Right atrium auricular region (tissue), 2 donors: ENCODE results near the gene UHMK1. TPM values are rescaled to one million over a fixed set of nuclear protein-coding genes. Genes with fewer than 3 reads are reported as not detected.

Experiments
- DNase-seq: peaks from one replicate; pipeline ENCODE4 v3.0.0-alpha.2; 2019; ENCODE audit warnings: low spot score
- H3K27ac ChIP-seq, 2 donors: fragments of 200-600 bp; sonication (generic); 1 replicate in 1 of 2; 2 replicates in 1 of 2; pipeline ENCODE4 v1.5.1; 2016 to 2019
- H3K27me3 ChIP-seq, 2 donors: fragments of 200-600 bp; sonication (generic); one replicate each; pipeline versions ENCODE4 v1.5.1 to v1.6.0; 2017 to 2019
- H3K36me3 ChIP-seq: fragments of 200-600 bp; sonication (generic); one replicate; pipeline ENCODE4 v1.5.1; 2016
- H3K4me1 ChIP-seq, 2 donors: fragments of 200-600 bp; sonication (generic); one replicate each; pipeline versions ENCODE4 v1.5.1 to v1.6.0; 2017 to 2019
- H3K4me3 ChIP-seq, 2 donors: fragments of 200-600 bp; sonication (generic); 1 replicate in 1 of 2; 2 replicates in 1 of 2; pipeline ENCODE4 v1.5.1; 2017 to 2019; ENCODE audit warnings: mild to moderate bottlenecking in 1 of 2, moderate library complexity in 1 of 2
- H3K9me3 ChIP-seq, 2 donors: fragments of 200-600 bp; sonication (generic); one replicate each; pipeline ENCODE4 v1.5.1; 2019
- total RNA-seq, 2 donors: library from RNA; depleted of rRNA; stranded (reverse); fragments of >200 nt; gene quantifications; one replicate each; pipeline ENCODE4 v1.1.0, GENCODE V29; 2016
- TF ChIP-seq, protein P1 (sequence below), 2 donors: fragments of 200-600 bp; sonication (generic); IDR thresholded peaks; one replicate each; pipeline ENCODE4 v1.5.1; 2019; ENCODE audit warnings: antibody characterized with exemption in 2 of 2

Gene UHMK1
- total RNA-seq, 2 donors from 2014 or later, result 24.3 to 28.6 TPM

DNA sequence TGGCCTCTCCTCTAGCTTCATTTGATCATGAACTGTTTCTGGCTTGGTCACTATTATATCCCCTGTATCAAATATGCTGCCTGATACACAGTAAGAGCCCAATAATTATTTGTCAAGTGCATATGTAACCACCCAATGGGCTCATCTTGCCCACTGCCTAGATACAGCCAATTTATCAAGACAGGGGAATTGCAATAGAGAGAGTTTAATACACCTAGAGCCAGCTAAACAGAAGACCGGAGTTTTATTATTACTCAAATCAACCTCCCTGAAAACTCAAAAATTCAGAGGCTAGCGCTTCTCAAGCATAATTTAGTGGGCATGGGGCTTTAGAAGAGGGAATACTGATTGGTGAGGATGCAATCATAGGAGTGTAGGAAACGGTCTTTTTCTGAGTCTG is 45.6 kb downstream of the UHMK1 start:
- TF ChIP-seq, protein P1, sequence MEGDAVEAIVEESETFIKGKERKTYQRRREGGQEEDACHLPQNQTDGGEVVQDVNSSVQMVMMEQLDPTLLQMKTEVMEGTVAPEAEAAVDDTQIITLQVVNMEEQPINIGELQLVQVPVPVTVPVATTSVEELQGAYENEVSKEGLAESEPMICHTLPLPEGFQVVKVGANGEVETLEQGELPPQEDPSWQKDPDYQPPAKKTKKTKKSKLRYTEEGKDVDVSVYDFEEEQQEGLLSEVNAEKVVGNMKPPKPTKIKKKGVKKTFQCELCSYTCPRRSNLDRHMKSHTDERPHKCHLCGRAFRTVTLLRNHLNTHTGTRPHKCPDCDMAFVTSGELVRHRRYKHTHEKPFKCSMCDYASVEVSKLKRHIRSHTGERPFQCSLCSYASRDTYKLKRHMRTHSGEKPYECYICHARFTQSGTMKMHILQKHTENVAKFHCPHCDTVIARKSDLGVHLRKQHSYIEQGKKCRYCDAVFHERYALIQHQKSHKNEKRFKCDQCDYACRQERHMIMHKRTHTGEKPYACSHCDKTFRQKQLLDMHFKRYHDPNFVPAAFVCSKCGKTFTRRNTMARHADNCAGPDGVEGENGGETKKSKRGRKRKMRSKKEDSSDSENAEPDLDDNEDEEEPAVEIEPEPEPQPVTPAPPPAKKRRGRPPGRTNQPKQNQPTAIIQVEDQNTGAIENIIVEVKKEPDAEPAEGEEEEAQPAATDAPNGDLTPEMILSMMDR (IDR thresholded peaks at IDR 0.05), result no peak
- Histone ChIP-seq H3K4me3 (no peak overlapping the region), H3K27me3 (no peaks in the 10 kb centered on the region), H3K27ac (no peak overlapping the region), H3K36me3 (no peaks in the 10 kb centered on the region), H3K9me3 (peaks cover 0 to 9% of the 10 kb centered on the region in 2 donors), H3K4me1 (peaks cover 0 to 3% of the 10 kb centered on the region in 2 donors)
- DNase-seq, result no peak

DNA sequence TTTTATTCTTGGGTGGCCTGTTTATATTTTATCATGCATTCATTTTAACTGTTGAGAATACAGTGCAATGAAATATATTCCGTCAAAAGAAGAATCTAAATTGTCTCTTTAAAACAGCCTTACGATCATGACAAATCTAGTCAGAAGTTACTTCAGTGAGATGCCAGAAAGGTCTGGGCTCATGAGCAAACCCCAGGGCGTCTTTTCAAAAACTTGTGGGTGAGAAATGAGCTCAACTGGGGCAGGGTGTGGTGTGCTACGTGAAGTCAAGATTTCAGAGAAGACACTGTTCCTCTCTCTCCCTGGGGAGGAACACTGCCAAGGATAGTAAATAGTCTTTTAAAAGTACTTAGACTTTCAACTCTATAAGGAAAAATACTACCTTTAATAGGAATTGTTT is 50.6 kb downstream of the UHMK1 start:
- Histone ChIP-seq H3K9me3 (peaks cover 0 to 4% of the 10 kb centered on the region in 2 donors), H3K36me3 (no peaks in the 10 kb centered on the region), H3K4me3 (no peak overlapping the region), H3K27ac (peak overlapping the region; percentile 53 to 69), H3K27me3 (no peaks in the 10 kb centered on the region), H3K4me1 (peaks cover 0 to 5% of the 10 kb centered on the region in 2 donors)
- TF ChIP-seq, protein P1 (IDR thresholded peaks at IDR 0.05), result no peak
- peak; percentile 78 for DNase-seq

DNA sequence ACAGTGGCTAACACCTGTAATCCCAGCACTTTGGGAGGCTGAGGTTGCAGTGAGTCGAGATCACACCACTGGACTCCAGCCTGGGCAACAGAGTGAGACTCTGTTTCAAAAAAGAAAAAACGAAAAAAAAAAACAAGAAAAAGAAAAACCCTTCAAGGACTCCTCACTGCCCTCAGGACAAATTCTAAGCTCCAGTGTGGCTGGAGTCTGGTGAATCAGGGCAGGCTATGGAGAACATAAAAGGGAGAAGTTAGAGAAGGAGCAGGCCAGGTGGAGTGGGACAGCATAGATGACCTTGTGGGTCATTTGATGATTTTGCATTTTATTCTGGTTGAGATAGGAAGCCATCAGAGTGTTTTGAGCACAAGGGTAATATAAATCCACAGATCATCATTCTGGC is 51.4 kb downstream of the UHMK1 start:
- no peaks in the 10 kb centered on the region for H3K36me3 ChIP-seq
- no peak for DNase-seq
- TF ChIP-seq, protein P1 (IDR thresholded peaks at IDR 0.05), result no peak
- H3K9me3 ChIP-seq, result no peaks in the 10 kb centered on the region
- peaks cover 0 to 5% of the 10 kb centered on the region in 2 donors for H3K4me1 ChIP-seq
- no peak overlapping the region for H3K4me3 ChIP-seq
- H3K27ac ChIP-seq, result peak overlapping the region; percentile 53 to 69
- H3K27me3 ChIP-seq, result no peaks in the 10 kb centered on the region

DNA sequence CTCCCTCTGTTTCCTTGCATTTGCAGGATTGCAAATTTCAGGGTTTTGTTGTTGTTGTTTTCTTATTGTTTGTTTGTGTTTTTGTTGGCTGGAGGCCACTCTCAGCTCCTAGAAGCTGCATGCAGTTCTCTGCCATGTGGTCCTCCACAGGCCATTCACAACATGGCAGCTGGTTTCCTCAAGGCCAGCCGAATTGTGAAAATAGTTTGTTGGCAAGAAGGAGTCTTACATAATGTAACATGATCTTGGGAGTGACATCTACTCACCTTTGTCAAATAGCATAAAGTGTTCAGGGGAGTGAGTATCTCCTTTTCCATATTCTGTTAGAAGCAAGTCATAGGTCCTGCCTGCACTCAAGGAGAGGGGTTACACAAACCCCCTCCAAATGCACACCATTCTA is 53.3 kb downstream of the UHMK1 start:
- Histone ChIP-seq H3K27me3 (no peaks in the 10 kb centered on the region), H3K27ac (peak overlapping the region in 1 of 2 donors; percentile 50), H3K4me1 (peaks cover 0 to 5% of the 10 kb centered on the region in 2 donors), H3K4me3 (no peak overlapping the region), H3K9me3 (no peaks in the 10 kb centered on the region), H3K36me3 (no peaks in the 10 kb centered on the region)
- TF ChIP-seq, protein P1 (IDR thresholded peaks at IDR 0.05), result no peak
- DNase-seq, result no peak

DNA sequence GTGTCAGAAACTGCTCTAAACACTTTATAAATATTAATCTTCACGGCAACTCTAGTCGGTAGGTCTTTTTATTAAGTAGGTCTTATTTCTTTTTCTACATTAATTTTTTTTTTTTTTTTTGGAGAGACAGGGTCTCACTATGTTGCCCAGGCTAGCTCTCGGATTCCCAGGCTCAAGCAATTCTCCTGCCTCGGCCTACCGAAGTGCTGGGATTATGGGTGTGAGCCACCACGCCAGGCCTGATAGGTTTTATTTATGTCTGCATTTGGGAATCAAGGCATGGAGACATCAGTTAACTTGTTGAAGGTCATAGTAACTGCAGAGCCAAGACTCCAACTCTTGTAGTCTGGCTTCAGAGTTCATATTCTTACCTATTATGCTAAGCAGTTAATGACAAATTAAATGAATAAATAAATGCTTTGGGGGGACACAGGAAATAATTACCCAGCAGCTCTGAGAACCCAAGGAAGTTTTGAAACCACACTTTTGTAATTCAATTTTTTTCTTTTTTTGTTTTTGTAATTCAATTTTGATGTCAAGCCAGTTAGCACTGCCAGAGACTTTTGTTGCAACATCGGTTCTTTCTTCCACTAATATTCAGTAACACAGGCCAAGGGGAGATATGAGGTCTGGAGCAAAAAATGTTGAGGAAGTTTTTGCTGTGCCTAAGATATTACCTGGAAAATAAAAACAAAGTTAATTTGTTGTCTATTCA is 54.5 kb downstream of the UHMK1 start:
- no peak for DNase-seq
- Histone ChIP-seq H3K4me1 (peaks cover 0 to 5% of the 10 kb centered on the region in 2 donors), H3K36me3 (no peaks in the 10 kb centered on the region), H3K27me3 (no peaks in the 10 kb centered on the region), H3K27ac (peak overlapping the region; percentile 55 to 80), H3K4me3 (no peak overlapping the region), H3K9me3 (no peaks in the 10 kb centered on the region)
- TF ChIP-seq, protein P1 (IDR thresholded peaks at IDR 0.05), result no peak
